Osteoblast (primary cell): ENCODE data around the gene PEF1. TPM values are rescaled to one million over a fixed set of nuclear protein-coding genes. Genes with fewer than 3 reads are reported as not detected.

Experiments
- DNase-seq: peaks from one replicate; pipeline ENCODE4 v3.0.0; 2011; ENCODE audit warnings: low spot score, mixed read lengths; ENCODE audit not compliant: insufficient read length; ENCODE audit errors: missing footprints
- H2AFZ ChIP-seq: 2 replicates; pipeline ENCODE4 v1.6.0; 2011; ENCODE audit warnings: mild to moderate bottlenecking, low read length
- H3K27ac ChIP-seq: 2 replicates; pipeline ENCODE4 v1.5.1; 2011; ENCODE audit warnings: mild to moderate bottlenecking, low read depth, low read length, moderate library complexity
- H3K27me3 ChIP-seq: 2 replicates; pipeline ENCODE4 v1.6.0; 2012; ENCODE audit warnings: mild to moderate bottlenecking, control low read depth, inconsistent platforms, low read length, moderate library complexity; ENCODE audit not compliant: insufficient read depth
- H3K36me3 ChIP-seq: 2 replicates; pipeline ENCODE4 v1.5.1; 2011; ENCODE audit warnings: mild to moderate bottlenecking, low read length, control low read depth, moderate library complexity; ENCODE audit not compliant: insufficient read depth
- H3K4me1 ChIP-seq: 2 replicates; pipeline ENCODE4 v1.5.1; 2011; ENCODE audit warnings: mild to moderate bottlenecking, low read length, control low read depth, moderate library complexity; ENCODE audit not compliant: insufficient read depth
- H3K4me2 ChIP-seq: 2 replicates; pipeline ENCODE4 v1.6.0; 2011; ENCODE audit warnings: mild to moderate bottlenecking, low read length; ENCODE audit not compliant: insufficient read depth
- H3K4me3 ChIP-seq: fragments of 200-600 bp; sonication (generic); 3 replicates; pipeline ENCODE4 v1.5.1; 2012; ENCODE audit warnings: mild to moderate bottlenecking, low read length, inconsistent platforms; ENCODE audit not compliant: insufficient read depth
- H3K79me2 ChIP-seq: 2 replicates; pipeline ENCODE4 v1.6.0; 2012; ENCODE audit warnings: mild to moderate bottlenecking, low read length, control low read depth, inconsistent platforms; ENCODE audit not compliant: insufficient read depth
- H3K9me3 ChIP-seq: 2 replicates; pipeline ENCODE4 v1.5.1; 2011; ENCODE audit warnings: low read depth, low read length, control low read depth
- H4K20me1 ChIP-seq: 2 replicates; pipeline ENCODE4 v1.6.0; 2012; ENCODE audit warnings: mild to moderate bottlenecking, low read length, control low read depth; ENCODE audit not compliant: insufficient read depth
- CTCF ChIP-seq: IDR thresholded peaks from 2 replicates; pipeline ENCODE4 v1.5.1; 2011; ENCODE audit warnings: mild to moderate bottlenecking, low read depth, low read length, moderate library complexity; ENCODE audit errors: extremely low read depth
- total RNA-seq: library from RNA; depleted of rRNA; stranded (reverse); fragments of >200 nt; gene quantifications from 2 replicates; pipeline ENCODE4 v1.2.3, GENCODE V29; 2012

Gene PEF1
- total RNA-seq, 1 donor: 86.5 TPM

DNA sequence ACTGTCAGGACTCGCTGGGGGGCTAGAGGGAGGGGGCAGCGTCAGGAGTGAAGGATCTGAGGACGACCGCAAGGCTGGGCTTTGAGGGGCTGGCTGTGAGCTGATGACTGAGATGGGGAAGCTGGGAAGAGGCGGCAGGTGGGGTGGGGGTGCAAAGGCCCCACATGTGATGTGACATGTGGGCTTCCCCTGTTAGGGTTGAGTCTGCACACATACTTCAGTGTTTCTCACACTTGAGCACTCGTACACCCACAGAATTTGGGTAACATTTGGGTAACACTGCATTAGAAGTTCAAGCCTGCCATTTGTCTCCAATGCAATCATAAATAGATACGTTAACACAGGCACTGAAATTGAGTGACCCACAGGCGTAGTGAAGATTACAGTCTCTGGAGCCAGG lies 42.9 kb upstream of the PEF1 start:
- H2AFZ ChIP-seq: no peak overlapping the region
- no peaks in the 10 kb centered on the region for H4K20me1 ChIP-seq
- no peaks in the 10 kb centered on the region for H3K9me3 ChIP-seq
- H3K4me1 ChIP-seq: peaks cover 17% of the 10 kb centered on the region
- H3K79me2 ChIP-seq: peaks cover 2% of the 10 kb centered on the region
- no peak for DNase-seq
- no peak overlapping the region for H3K4me2 ChIP-seq
- TF ChIP-seq CTCF: no peak
- no peak overlapping the region for H3K27ac ChIP-seq
- no peak overlapping the region for H3K4me3 ChIP-seq
- peaks cover 88% of the 10 kb centered on the region for H3K36me3 ChIP-seq
- H3K27me3 ChIP-seq: no peaks in the 10 kb centered on the region

GRCh38 chr1:31685795-31686194 lies 41.1 kb upstream of the PEF1 start:
- Histone ChIP-seq H3K4me2 (no peak overlapping the region), H3K27ac (no peak overlapping the region), H3K4me1 (peaks cover 17% of the 10 kb centered on the region), H3K79me2 (peaks cover 2% of the 10 kb centered on the region), H3K36me3 (peaks cover 93% of the 10 kb centered on the region), H2AFZ (no peak overlapping the region), H4K20me1 (no peaks in the 10 kb centered on the region), H3K9me3 (no peaks in the 10 kb centered on the region), H3K27me3 (no peaks in the 10 kb centered on the region), H3K4me3 (no peak overlapping the region)
- no peak for TF ChIP-seq CTCF
- DNase-seq: no peak

- DNase-seq: no peak
- Histone ChIP-seq H3K27ac (no peak overlapping the region), H3K36me3 (peaks cover 99% of the 10 kb centered on the region)
These were observed 39.3 kb upstream of the PEF1 start for GRCh38 chr1:31683997-31684396.

GRCh38 chr1:31681415-31681814 lies 36.7 kb upstream of the PEF1 start:
- TF ChIP-seq CTCF: no peak
- H3K4me2 ChIP-seq: no peak overlapping the region
- DNase-seq: no peak
- H3K27me3 ChIP-seq: no peaks in the 10 kb centered on the region
- no peak overlapping the region for H3K4me3 ChIP-seq
- no peaks in the 10 kb centered on the region for H3K4me1 ChIP-seq
- H3K27ac ChIP-seq: no peak overlapping the region
- H3K36me3 ChIP-seq: peaks cover 96% of the 10 kb centered on the region
- no peaks in the 10 kb centered on the region for H4K20me1 ChIP-seq
- H3K79me2 ChIP-seq: no peaks in the 10 kb centered on the region
- H2AFZ ChIP-seq: no peak overlapping the region
- H3K9me3 ChIP-seq: no peaks in the 10 kb centered on the region

More at GRCh38 chr1:31683997-31684396, 39.3 kb upstream of the PEF1 start:
- peak; percentile 32 for TF ChIP-seq CTCF
- H3K4me1 ChIP-seq: no peaks in the 10 kb centered on the region
- no peak overlapping the region for H2AFZ ChIP-seq
- H3K9me3 ChIP-seq: no peaks in the 10 kb centered on the region
- H3K79me2 ChIP-seq: no peaks in the 10 kb centered on the region
- H4K20me1 ChIP-seq: no peaks in the 10 kb centered on the region
- H3K27me3 ChIP-seq: no peaks in the 10 kb centered on the region
- no peak overlapping the region for H3K4me2 ChIP-seq
- H3K4me3 ChIP-seq: no peak overlapping the region
